Kidney epithelial cell (primary cell): ENCODE measurements around the gene GRK3. TPM values are rescaled to one million over a fixed set of nuclear protein-coding genes. Genes with fewer than 3 reads are reported as not detected.

Source experiments
- DNase-seq: peaks from one replicate; pipeline ENCODE4 v3.0.0-alpha.2; 2010; ENCODE audit warnings: low read depth
- H3K27me3 ChIP-seq: 2 replicates; pipeline ENCODE4 v1.6.0; 2011; ENCODE audit warnings: low read length; ENCODE audit not compliant: control insufficient read depth, insufficient read depth
- H3K36me3 ChIP-seq: 2 replicates; pipeline ENCODE4 v1.5.1; 2011; ENCODE audit warnings: low read length; ENCODE audit not compliant: control insufficient read depth, insufficient read depth
- H3K4me3 ChIP-seq: 2 replicates; pipeline ENCODE4 v1.5.1; 2011; ENCODE audit warnings: low read depth, mild to moderate bottlenecking, control low read depth, low read length
- CTCF ChIP-seq: IDR thresholded peaks from 2 replicates; pipeline ENCODE4 v1.5.1; 2011; ENCODE audit warnings: mild to moderate bottlenecking, moderate library complexity, low read length, control low read depth, inconsistent platforms; ENCODE audit not compliant: insufficient read depth, poor library complexity, severe bottlenecking
- total RNA-seq: library from RNA; depleted of rRNA; stranded (reverse); fragments of >200 nt; gene quantifications from 2 replicates; pipeline ENCODE4 v1.2.3, GENCODE V29; 2015

GRK3 gene
- total RNA-seq, 1 donor from 2014 or later = 5.8 TPM

DNA sequence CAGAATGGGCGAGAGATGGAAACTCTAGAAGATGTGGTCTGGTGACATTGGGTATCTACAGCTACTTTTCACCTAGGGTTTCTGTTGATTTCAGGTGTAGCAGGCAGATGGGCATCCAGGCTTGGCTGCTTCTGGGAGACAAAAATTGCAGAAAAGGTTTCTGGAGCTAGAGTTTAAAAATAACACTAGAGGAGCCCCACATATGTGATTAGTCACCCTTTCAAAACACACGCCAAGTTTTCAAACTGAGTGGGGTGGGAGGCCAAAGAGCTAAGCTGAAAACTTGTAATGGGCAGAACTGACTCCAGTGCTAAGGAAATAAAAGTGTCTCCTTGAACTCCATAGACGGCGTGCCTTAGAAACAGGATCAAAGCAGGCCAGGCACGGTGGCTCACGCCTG lies 80.8 kb downstream of the GRK3 start:
- Histone ChIP-seq H3K27me3 (no peaks in the 10 kb centered on the region), H3K36me3 (no peaks in the 10 kb centered on the region), H3K4me3 (no peak overlapping the region)
- DNase-seq = no peak
- no peak for TF ChIP-seq CTCF

DNA sequence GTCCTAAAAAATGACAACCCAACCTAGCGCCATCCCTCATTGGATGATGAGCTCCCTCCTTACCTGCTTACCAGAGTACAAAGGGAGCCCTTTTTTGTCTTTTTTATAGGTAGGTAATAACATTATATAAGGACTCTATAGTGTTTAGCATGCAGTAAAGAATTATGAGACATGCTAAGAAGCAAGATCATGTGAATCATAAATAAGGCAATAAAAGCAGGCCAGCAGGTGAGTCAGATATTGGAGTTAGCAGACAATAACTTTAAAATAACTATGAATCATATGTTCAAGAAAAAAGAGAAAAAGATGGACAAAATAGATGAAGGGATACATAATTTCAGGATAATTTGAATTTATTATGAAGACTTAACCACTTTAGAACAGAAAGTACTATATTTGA lies 81.5 kb downstream of the GRK3 start:
- Histone ChIP-seq H3K36me3 (no peaks in the 10 kb centered on the region), H3K27me3 (no peaks in the 10 kb centered on the region), H3K4me3 (no peak overlapping the region)
- DNase-seq = no peak
- TF ChIP-seq CTCF = no peak

DNA sequence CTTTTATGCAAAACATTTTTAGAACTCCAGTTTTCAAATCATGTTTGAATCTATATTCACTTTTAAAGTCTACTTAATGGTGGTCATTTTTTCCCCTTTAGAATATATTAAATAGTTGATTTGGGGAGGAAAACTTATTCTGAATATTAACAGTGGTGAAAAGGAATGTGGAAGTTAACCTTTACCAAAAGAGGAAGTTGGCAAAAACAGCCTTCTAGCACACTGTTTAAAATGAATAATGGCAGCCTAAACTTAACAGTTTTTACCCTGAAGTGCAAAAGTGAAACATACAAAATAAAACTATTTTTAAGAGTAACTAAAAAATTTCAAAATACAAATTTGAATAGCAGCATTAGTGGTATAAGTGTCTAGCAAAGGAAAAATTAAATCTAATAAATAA lies 86.4 kb downstream of the GRK3 start:
- DNase-seq = no peak
- Histone ChIP-seq H3K27me3 (no peaks in the 10 kb centered on the region), H3K36me3 (no peaks in the 10 kb centered on the region), H3K4me3 (no peak overlapping the region)
- TF ChIP-seq CTCF = no peak

DNA sequence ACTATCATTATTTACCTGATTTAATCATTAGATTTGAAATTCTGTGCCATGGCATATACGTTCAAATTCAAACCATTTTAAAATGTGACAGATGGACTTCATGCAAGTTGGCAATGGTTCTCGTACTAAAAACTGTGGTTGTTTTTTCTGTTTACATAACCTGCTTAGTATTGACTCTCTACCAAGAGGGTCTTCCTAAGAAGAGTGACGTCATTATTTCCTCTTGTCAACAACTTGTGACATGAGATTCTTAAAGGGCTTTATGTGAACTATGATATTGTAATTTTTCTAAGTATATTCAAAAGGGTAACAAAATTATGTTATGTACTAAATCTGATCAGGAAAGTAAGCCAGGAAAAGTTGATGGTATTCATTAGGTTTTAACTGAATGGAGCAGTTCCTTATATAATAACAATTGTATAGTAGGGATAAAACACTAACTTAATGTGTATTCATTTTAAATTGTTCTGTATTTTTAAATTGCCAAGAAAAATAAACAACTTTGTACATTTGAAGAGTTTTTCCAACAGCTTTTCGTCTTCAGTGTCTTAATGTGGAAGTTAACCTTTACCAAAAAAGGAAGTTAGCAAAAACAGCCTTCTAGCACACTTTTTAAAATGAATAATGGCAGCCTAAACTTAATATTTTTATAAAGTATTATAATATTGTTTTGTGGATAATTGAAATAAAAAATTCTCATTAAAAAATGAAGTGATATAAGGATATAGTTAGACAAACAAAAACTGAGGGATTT lies 87.0 kb downstream of the GRK3 start:
- TF ChIP-seq CTCF = no peak
- no peak for DNase-seq

DNA sequence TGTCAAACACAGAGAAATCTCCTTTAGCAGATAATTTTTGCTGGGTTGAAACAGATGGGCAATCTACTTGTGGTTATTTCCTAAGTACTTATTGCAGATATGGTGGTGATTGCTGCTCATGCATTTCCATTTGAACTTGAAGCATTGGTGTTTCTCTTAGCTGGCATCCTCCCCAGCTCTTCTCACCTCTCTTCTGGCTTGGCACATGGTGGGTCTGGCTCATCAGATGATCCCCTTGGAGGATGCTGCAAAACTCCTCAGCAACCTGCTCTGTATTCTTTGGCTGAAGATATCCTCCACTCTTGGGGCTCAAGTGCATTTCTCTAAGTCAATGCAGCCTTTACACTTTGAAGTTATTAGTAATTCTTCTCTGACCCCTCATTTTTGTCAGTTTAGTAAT lies 90.2 kb downstream of the GRK3 start:
- no peak for TF ChIP-seq CTCF
- no peaks in the 10 kb centered on the region for H3K36me3 ChIP-seq
- H3K4me3 ChIP-seq = no peak overlapping the region
- no peak for DNase-seq
- no peaks in the 10 kb centered on the region for H3K27me3 ChIP-seq

More for the DNA sequence above, 87.0 kb downstream of the GRK3 start:
- Histone ChIP-seq H3K36me3 (no peaks in the 10 kb centered on the region), H3K27me3 (no peaks in the 10 kb centered on the region), H3K4me3 (no peak overlapping the region)

GRCh38 chr22:25655371-25655935 lies 91.0 kb downstream of the GRK3 start:
- Histone ChIP-seq H3K4me3 (no peak overlapping the region), H3K36me3 (no peaks in the 10 kb centered on the region), H3K27me3 (no peaks in the 10 kb centered on the region)
- no peak for TF ChIP-seq CTCF
- DNase-seq = no peak
